HepG2 (cell line): Measurements from ENCODE around the gene ABHD17C. TPM values are rescaled to one million over a fixed set of nuclear protein-coding genes. Genes with fewer than 3 reads are reported as not detected.
"Not testable (repeated sequence)": the region's sequence is repeated elsewhere in the genome, so short reads cannot be mapped to it uniquely, and the experiment has no call there.

Experiments used
- ATAC-seq: fragments of 200-7000 bp; cut with Tn5 transposase; 3 replicates; pipeline ENCODE4 v1.9.1; 2020; ENCODE audit warnings: mild to moderate bottlenecking, moderate library complexity
- BruUV-seq: library from RNA; stranded (reverse); fragments of 400-500 nt; replicated peaks from 2 replicates; lab custom pipeline; 2021; lab: Mats Ljungman, UMichigan
- CTCF ChIA-PET: fragments of 300-600 bp; formaldehyde crosslinking; extraction: SDS; loops from one replicate; lab custom pipeline; 2021; ENCODE audit warnings: low total read pairs, inconsistent platforms, low intra/inter-chr PET ratio; lab: Yijun Ruan, JAX
- POLR2A ChIA-PET: fragments of 350-600 bp; sonication (Branson Sonifier 250); formaldehyde crosslinking; loops from one replicate; lab custom pipeline; 2020; ENCODE audit warnings: antibody characterized with exemption, inconsistent platforms; lab: Yijun Ruan, JAX
- DNase-seq: peaks from one replicate; pipeline ENCODE4 v3.0.0-alpha.2; 2015; ENCODE audit warnings: low spot score
- FAIRE-seq: peaks from 3 replicates; lab custom pipeline; 2011; peaks lifted over from hg19 to GRCh38; lab: Jason Lieb, UNC
- H2AFZ ChIP-seq: one replicate; pipeline ENCODE4 v1.6.1; 2011; ENCODE audit warnings: low read length, inconsistent platforms
- H3K27ac ChIP-seq: fragments of 300-600 bp; 3 replicates; pipeline ENCODE4 v1.8.0; 2011; ENCODE audit warnings: mixed run types, mild to moderate bottlenecking, mixed read lengths, low read length, inconsistent platforms; ENCODE audit not compliant: insufficient read depth; ENCODE audit errors: extremely low read length
- H3K27me3 ChIP-seq, 2 experiments: fragments of 200-600 bp in 1 of 2; 2 replicates in 1 of 2; 3 replicates in 1 of 2; pipeline versions ENCODE4 v1.6.0 to v1.8.0; 2011; ENCODE audit warnings: low read length in 2 of 2, mild to moderate bottlenecking in 2 of 2, moderate library complexity in 2 of 2, inconsistent platforms in 1 of 2; ENCODE audit not compliant: insufficient read depth in 2 of 2, control insufficient read depth in 1 of 2
- H3K36me3 ChIP-seq, 2 experiments: fragments of 200-600 bp in 1 of 2; replicated peaks in 1 of 2; 2 replicates in 1 of 2; 3 replicates in 1 of 2; pipeline versions ENCODE4 v1.5.1 to v1.8.0; 2011; ENCODE audit warnings: low read length in 2 of 2, inconsistent platforms in 1 of 2; ENCODE audit not compliant: insufficient read depth in 2 of 2, control insufficient read depth in 1 of 2
- H3K4me1 ChIP-seq: 2 replicates; pipeline ENCODE4 v1.5.1; 2012; ENCODE audit warnings: low read length, inconsistent platforms; ENCODE audit not compliant: insufficient read depth
- H3K4me2 ChIP-seq: 2 replicates; pipeline ENCODE4 v1.6.0; 2011; ENCODE audit warnings: low read depth, low read length, inconsistent platforms
- H3K4me3 ChIP-seq, 3 experiments: fragments of 200-600 bp in 1 of 3; sonication (generic), shearing (Covaris generic) in 1 of 3; replicated peaks in 1 of 3; 2 replicates each; pipeline ENCODE4 v1.5.1; 2011 to 2016; ENCODE audit warnings: low read length in 3 of 3, inconsistent platforms in 2 of 3, low read depth in 2 of 3, mild to moderate bottlenecking in 2 of 3, control low read depth in 1 of 3, mixed read lengths in 1 of 3; ENCODE audit not compliant: insufficient read depth in 1 of 3
- H3K79me2 ChIP-seq: one replicate; pipeline ENCODE4 v1.6.1; 2011; ENCODE audit warnings: low read length, inconsistent platforms; ENCODE audit not compliant: insufficient read depth
- H3K9ac ChIP-seq: 2 replicates; pipeline ENCODE4 v1.6.0; 2011; ENCODE audit warnings: mild to moderate bottlenecking, low read depth, low read length, inconsistent platforms; ENCODE audit not compliant: insufficient read depth
- H3K9me3 ChIP-seq: 2 replicates; pipeline ENCODE4 v1.5.1; 2012; ENCODE audit warnings: mild to moderate bottlenecking, low read length
- H4K20me1 ChIP-seq: 2 replicates; pipeline ENCODE4 v1.6.0; 2011; ENCODE audit warnings: inconsistent platforms, mild to moderate bottlenecking, low read length, moderate library complexity; ENCODE audit not compliant: insufficient read depth
- DMAP1 ChIP-seq: IDR thresholded peaks from 2 replicates; pipeline ENCODE4 v1.6.1; 2016
- GLI4 ChIP-seq: sonication (generic); formaldehyde crosslinking; IDR thresholded peaks from 2 replicates; pipeline ENCODE4 v1.5.1; 2020; ENCODE audit warnings: missing genetic modification reagents, mild to moderate bottlenecking, moderate library complexity, borderline replicate concordance
- HMG20B ChIP-seq: conservative IDR thresholded peaks from 2 replicates; pipeline ENCODE4 v1.6.1; 2016; ENCODE audit warnings: missing genetic modification reagents, missing compliant biosample characterization
- HOXA9 ChIP-seq: sonication (generic); formaldehyde crosslinking; IDR thresholded peaks from 2 replicates; pipeline ENCODE4 v1.8.1; 2022; ENCODE audit warnings: missing genetic modification reagents, mild to moderate bottlenecking, moderate library complexity, borderline replicate concordance
- KLF13 ChIP-seq: sonication (generic); formaldehyde crosslinking; IDR thresholded peaks from 2 replicates; pipeline ENCODE4 v1.4.0; 2020; ENCODE audit warnings: mild to moderate bottlenecking, missing genetic modification reagents
- NR2C2 ChIP-seq: sonication (generic); formaldehyde crosslinking; IDR thresholded peaks from 2 replicates; pipeline ENCODE4 v1.4.0; 2020; ENCODE audit warnings: missing genetic modification reagents, mild to moderate bottlenecking, moderate library complexity, borderline replicate concordance
- NR2F6 ChIP-seq, 2 experiments: IDR thresholded peaks; 2 replicates each; pipeline ENCODE4 v1.6.1; 2016; ENCODE audit warnings: antibody characterized with exemption in 1 of 2, mild to moderate bottlenecking in 1 of 2
- PRMT3 ChIP-seq: sonication (generic); formaldehyde crosslinking; IDR thresholded peaks from 2 replicates; pipeline ENCODE4 v1.8.1; 2022; ENCODE audit warnings: low read depth, mild to moderate bottlenecking, moderate library complexity, missing genetic modification reagents, borderline replicate concordance
- TOPORS ChIP-seq: sonication (generic); formaldehyde crosslinking; IDR thresholded peaks from 2 replicates; pipeline ENCODE4 v1.8.0; 2023; ENCODE audit warnings: mild to moderate bottlenecking, missing genetic modification reagents
- U2AF2 ChIP-seq: fragments of 200-400 bp; formaldehyde crosslinking; IDR thresholded peaks from 2 replicates; pipeline ENCODE4 v1.6.1; 2017; ENCODE audit warnings: low read depth, mild to moderate bottlenecking, low read length
- YY1 ChIP-seq: IDR thresholded peaks from 2 replicates; pipeline ENCODE4 v1.6.1; 2011; ENCODE audit warnings: low read length, low read depth, moderate library complexity, mild to moderate bottlenecking; ENCODE audit not compliant: insufficient read depth, insufficient replicate concordance
- ZNF225 ChIP-seq: sonication (generic); formaldehyde crosslinking; IDR thresholded peaks from 2 replicates; pipeline ENCODE4 v1.4.0; 2020; ENCODE audit warnings: mild to moderate bottlenecking, missing genetic modification reagents
- ZNF326 ChIP-seq: sonication (generic); formaldehyde crosslinking; IDR thresholded peaks from 2 replicates; pipeline ENCODE4 v1.4.0; 2020; ENCODE audit warnings: missing genetic modification reagents, borderline replicate concordance
- ZNF446 ChIP-seq: sonication (generic); formaldehyde crosslinking; IDR thresholded peaks from 2 replicates; pipeline ENCODE4 v1.5.0; 2020; ENCODE audit warnings: mild to moderate bottlenecking, missing genetic modification reagents
- ZNF543 ChIP-seq: sonication (generic); formaldehyde crosslinking; IDR thresholded peaks from 2 replicates; pipeline ENCODE4 v1.4.0; 2020; ENCODE audit warnings: mild to moderate bottlenecking, missing genetic modification reagents
- ZNF550 ChIP-seq: sonication (generic); formaldehyde crosslinking; IDR thresholded peaks from 2 replicates; pipeline ENCODE4 v1.4.0; 2020; ENCODE audit warnings: mild to moderate bottlenecking, missing genetic modification reagents, borderline replicate concordance
- ZNF792 ChIP-seq: IDR thresholded peaks from 2 replicates; pipeline ENCODE4 v1.6.1; 2016
- WGBS: methylation state at CpG from one replicate; pipeline ENCODE4 v1.1.6; 2017; ENCODE audit warnings: low lambda C conversion rate; 5-methylcytosine and 5-hydroxymethylcytosine counted together
- in situ Hi-C: cut with HindIII; loops from 2 replicates; pipeline ENCODE4 v1.10.0; 2017; ENCODE audit warnings: low pct_unique_long_range_greater_than_20kb; ENCODE audit not compliant: extremely low pct_ligation_motif_present
- intact Hi-C: fragments of 100-400 bp; cut with micrococcal nuclease; formaldehyde crosslinking; loops from one replicate; pipeline ENCODE4 v1.10.0; 2022; ENCODE audit not compliant: unreplicated experiment
- polyA plus RNA-seq, 8 experiments: library from polyadenylated mRNA; depleted of rRNA in 3 of 8; stranded (reverse) in 7 of 8; unstranded in 1 of 8; fragments of >200 nt; fragmentation: Illumina TruSeq in 4 of 8; extraction: Trizol in 4 of 8; gene quantifications; 2 replicates each; pipeline versions ENCODE4 v1.2.1 to v1.2.3, GENCODE V29; 2011 to 2016; ENCODE audit warnings: low read depth in 4 of 8, missing spikeins in 1 of 8, mixed read lengths in 1 of 8; ENCODE audit not compliant: insufficient read depth in 1 of 8
- total RNA-seq, 5 experiments: library from RNA; depleted of rRNA; stranded (reverse); fragments of >200 nt; fragmentation: Illumina TruSeq; extraction: Trizol; gene quantifications; 2 replicates each; pipeline ENCODE4 v1.2.3, GENCODE V29; 2016; ENCODE audit warnings: low read depth in 1 of 5
- TF ChIP-seq, protein P1 (sequence below): sonication (generic); formaldehyde crosslinking; IDR thresholded peaks from 2 replicates; pipeline ENCODE4 v1.8.0; 2022; ENCODE audit warnings: missing genetic modification reagents, low read depth, mild to moderate bottlenecking, borderline replicate concordance

The ABHD17C gene
- total and polyA plus RNA-seq, 2 of the 13 experiments (the other 11 are each of a cell fraction or from before 2014, with no cell fraction given), result 2.9 to 3.9 TPM

DNA sequence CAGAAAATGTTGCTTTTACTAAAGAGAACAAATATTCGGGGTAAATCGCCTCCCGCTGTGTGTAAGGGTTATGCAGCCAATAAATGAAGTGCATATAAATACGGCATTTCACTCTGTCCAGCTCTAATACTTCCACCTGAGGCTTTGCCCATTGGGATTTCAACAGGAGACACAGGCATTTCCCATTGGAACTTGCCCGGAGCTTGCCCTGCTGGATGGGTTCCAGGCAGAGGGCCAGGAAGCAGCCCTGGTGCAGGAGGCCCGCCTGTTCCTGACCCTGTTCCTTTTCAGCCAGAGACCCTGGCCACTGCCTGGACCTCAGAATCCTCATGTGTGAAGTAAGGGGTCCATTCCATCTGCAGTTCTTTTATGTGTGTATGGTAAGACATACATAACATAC lies 66.6 kb downstream of the ABHD17C start:
- in situ Hi-C loops (no loop called here), intact Hi-C loops (no loop called here)
- no peak overlapping the region for H3K27ac ChIP-seq
- CTCF ChIA-PET, result no interaction called here
- ATAC-seq, result no peak
- POLR2A ChIA-PET, result no interaction called here
- no peaks in the 10 kb centered on the region for H4K20me1 ChIP-seq
- H3K9me3 ChIP-seq, result no peaks in the 10 kb centered on the region
- no peaks in the 10 kb centered on the region for H3K4me1 ChIP-seq
- WGBS, result 57% methylated on average over 6 of the region's 6 CpGs
- H3K9ac ChIP-seq, result no peak overlapping the region
- H3K79me2 ChIP-seq, result no peaks in the 10 kb centered on the region
- H3K36me3 ChIP-seq, result no peaks in the 10 kb centered on the region
- H3K4me3 ChIP-seq, result no peak overlapping the region
- no peak for FAIRE-seq
- H3K27me3 ChIP-seq, result no peaks in the 10 kb centered on the region
- no peak overlapping the region for H3K4me2 ChIP-seq
- no peak overlapping the region for H2AFZ ChIP-seq
- DNase-seq, result no peak
- TF ChIP-seq HMG20B (no peak), ZNF326 (CRISPR knock-in tag) (no peak), U2AF2 (no peak), TOPORS (CRISPR knock-in tag) (no peak), GLI4 (no peak), PRMT3 (CRISPR knock-in tag) (no peak), ZNF543 (no peak), ZNF446 (CRISPR knock-in tag) (no peak), NR2C2 (CRISPR knock-in tag) (no peak), NR2F6 (IDR thresholded peaks at IDR 0.05) (no peak), NR2F6 (CRISPR knock-in tag; IDR thresholded peaks at IDR 0.05) (no peak), ZNF792 (CRISPR knock-in tag) (no peak), KLF13 (no peak), ZNF550 (CRISPR knock-in tag) (no peak), DMAP1 (no peak), ZNF225 (CRISPR knock-in tag) (no peak), HOXA9 (CRISPR knock-in tag) (no peak), YY1 (no peak)
- TF ChIP-seq, protein P1, sequence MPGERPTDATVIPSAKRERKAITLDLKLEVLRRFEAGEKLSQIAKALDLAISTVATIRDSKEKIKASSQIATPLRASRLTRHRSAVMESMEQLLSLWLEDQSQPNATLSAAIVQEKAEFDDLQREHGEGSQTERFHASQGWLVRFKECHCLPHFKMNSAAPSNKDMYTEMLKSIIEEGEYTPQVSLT (CRISPR knock-in tag), result no peak
- no TSS peak for BruUV-seq

DNA sequence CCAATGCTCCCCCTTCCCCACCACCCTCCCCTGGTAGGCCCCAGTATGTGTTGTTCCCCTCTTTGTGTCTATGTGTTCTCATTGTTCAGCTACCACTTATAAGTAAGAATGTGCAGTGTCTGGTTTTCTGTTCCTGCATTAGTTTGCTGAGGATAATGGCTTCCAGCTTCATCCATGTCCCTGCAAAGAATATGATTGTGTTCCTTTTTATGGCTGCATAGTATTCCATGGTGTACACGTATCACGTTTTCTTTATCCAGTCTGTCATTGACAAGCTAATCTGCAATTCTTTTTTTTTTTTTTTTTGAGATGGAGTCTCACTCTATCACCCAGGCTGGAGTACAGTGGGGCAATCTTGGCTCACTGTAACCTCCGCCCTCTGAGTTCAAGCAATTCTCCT lies 68.1 kb downstream of the ABHD17C start:
- WGBS, result 66% methylated on average over 3 of the region's 3 CpGs
- H3K4me3 ChIP-seq, POLR2A ChIA-PET, CTCF ChIA-PET, in situ Hi-C loops, H3K4me1 ChIP-seq, BruUV-seq, H4K20me1 ChIP-seq, H3K79me2 ChIP-seq, H3K9me3 ChIP-seq, H3K27ac ChIP-seq, H2AFZ ChIP-seq, H3K36me3 ChIP-seq, ATAC-seq, H3K27me3 ChIP-seq, H3K4me2 ChIP-seq, DNase-seq, intact Hi-C loops, H3K9ac ChIP-seq, FAIRE-seq: not testable (repeated sequence)
